NCI-H2196 (cell line): ENCODE measurements around the gene LRTM1.

Experiments used
- DNase-seq: peaks from one replicate; lab custom pipeline; 2025; ENCODE audit not compliant: unreplicated experiment; lab: John Stamatoyannopoulos, UW

LRTM1 gene

GRCh38 chr3:54940971-54941370, 13.1 kb upstream of the LRTM1 start:
- no peak for DNase-seq

GRCh38 chr3:54939557-54940300, 11.9 kb upstream of the LRTM1 start:
- DNase-seq, result no peak

- DNase-seq, result no peak
Measured at GRCh38 chr3:54936561-54936960, 8.7 kb upstream of the LRTM1 start.

- DNase-seq, result no peak
Measured at GRCh38 chr3:54935869-54936268, 8.0 kb upstream of the LRTM1 start.

- no peak for DNase-seq
Measured at GRCh38 chr3:54932606-54933005, 4.7 kb upstream of the LRTM1 start.

- DNase-seq, result no peak
Measured at GRCh38 chr3:54931182-54931581, 3.3 kb upstream of the LRTM1 start.

GRCh38 chr3:54918516-54918915, 9.3 kb downstream of the LRTM1 start:
- no peak for DNase-seq

- no peak for DNase-seq
Measured at GRCh38 chr3:54917862-54918261, 10.0 kb downstream of the LRTM1 start.

GRCh38 chr3:54917174-54917573, 10.7 kb downstream of the LRTM1 start:
- no peak for DNase-seq

GRCh38 chr3:54916732-54917131, 11.1 kb downstream of the LRTM1 start:
- no peak for DNase-seq

GRCh38 chr3:54915976-54916375, 11.9 kb downstream of the LRTM1 start:
- no peak for DNase-seq

- no peak for DNase-seq
Measured at GRCh38 chr3:54915181-54915580, 12.7 kb downstream of the LRTM1 start.

- DNase-seq, result no peak
Measured at GRCh38 chr3:54914180-54914579, 13.7 kb downstream of the LRTM1 start.

- DNase-seq, result no peak
Measured at GRCh38 chr3:54909191-54909590, 18.7 kb downstream of the LRTM1 start.

GRCh38 chr3:54906763-54907162, 21.1 kb downstream of the LRTM1 start:
- no peak for DNase-seq

- no peak for DNase-seq
Measured at GRCh38 chr3:54905920-54906319, 21.9 kb downstream of the LRTM1 start.

GRCh38 chr3:54905261-54905888, 22.5 kb downstream of the LRTM1 start:
- no peak for DNase-seq

- DNase-seq, result no peak
Measured at GRCh38 chr3:54901906-54902685, 25.8 kb downstream of the LRTM1 start.

GRCh38 chr3:54900838-54901591, 26.8 kb downstream of the LRTM1 start:
- DNase-seq, result no peak

- DNase-seq, result no peak
Measured at GRCh38 chr3:54899273-54899672, 28.6 kb downstream of the LRTM1 start.

GRCh38 chr3:54897028-54897711, 30.7 kb downstream of the LRTM1 start:
- DNase-seq, result no peak
